Jurkat, Clone E6-1 (cell line): Measurements from ENCODE around the gene PPIAL4G.
"Not testable (repeated sequence)": the region's sequence is repeated elsewhere in the genome, so short reads cannot be mapped to it uniquely, and the experiment has no call there.

Source experiments
- DNase-seq: peaks from one replicate; pipeline ENCODE4 v3.0.0-alpha.2; 2011; ENCODE audit warnings: low read depth, low spot score
- H3K4me3 ChIP-seq: 2 replicates; pipeline ENCODE4 v1.5.1; 2011; ENCODE audit warnings: mild to moderate bottlenecking, low read length, control low read depth, moderate library complexity

PPIAL4G gene

GRCh38 chr1:148434832-148435231 lies 48.3 kb downstream of the PPIAL4G start:
- DNase-seq: no peak
- H3K4me3 ChIP-seq: no peak overlapping the region

- not testable (repeated sequence) for H3K4me3 ChIP-seq, DNase-seq
These were observed 50.2 kb downstream of the PPIAL4G start for GRCh38 chr1:148432916-148433317.
